Measurements from ENCODE around the gene ABL2.

ABL2 gene

GRCh38 chr1:179058487-179059483 lies 170.7 kb downstream of the ABL2 start:
- no peak for DNase-seq (ENCODE audit: extremely low read depth in 1 of 2, low read depth in 1 of 2)

- no peak for DNase-seq (ENCODE audit: extremely low read depth in 1 of 2, low read depth in 1 of 2)
Measured at GRCh38 chr1:179055937-179056336, 173.5 kb downstream of the ABL2 start.

DNA sequence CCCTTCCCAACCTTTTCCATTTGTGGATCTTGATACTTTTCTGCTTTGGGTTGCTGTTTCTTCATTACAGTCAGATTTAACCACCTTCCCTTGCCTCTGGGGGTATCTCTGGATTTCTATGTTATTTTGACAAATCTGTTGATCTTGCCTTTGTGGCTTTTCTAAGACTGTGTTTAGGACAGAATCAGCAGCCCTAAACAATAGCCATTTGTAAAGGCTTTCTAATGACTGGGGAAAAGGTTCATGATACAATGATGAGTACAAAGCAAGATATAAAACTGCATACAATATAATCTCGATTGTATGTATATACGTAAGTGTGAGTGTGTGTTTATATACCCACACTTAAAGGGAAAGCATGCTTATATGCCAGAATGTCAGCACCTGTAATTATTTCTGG lies 176.0 kb downstream of the ABL2 start:
- DNase-seq (ENCODE audit: extremely low read depth in 1 of 2, low read depth in 1 of 2) = no peak

GRCh38 chr1:179052776-179053175 lies 176.7 kb downstream of the ABL2 start:
- no peak for DNase-seq (ENCODE audit: extremely low read depth in 1 of 2, low read depth in 1 of 2)

Measured in stimulated activated CD8-positive, alpha-beta memory T cell treated with anti-CD3 and anti-CD28 coated beads, Interleukin-7, amount 100 ng/mL, for 48 hours (primary cell).